Activated CD4-positive, alpha-beta T cell treated with anti-CD3 and anti-CD28 coated beads for 24 hours (primary cell): ENCODE results near the gene RAB27B.
"Not testable (repeated sequence)": the region's sequence is repeated elsewhere in the genome, so short reads cannot be mapped to it uniquely, and the experiment has no call there.

Experiments used
- DNase-seq, 2 donors: peaks; one replicate each; pipeline ENCODE4 v3.0.0-alpha.2; 2020; ENCODE audit warnings: low read depth in 2 of 2

The RAB27B gene, protein sequence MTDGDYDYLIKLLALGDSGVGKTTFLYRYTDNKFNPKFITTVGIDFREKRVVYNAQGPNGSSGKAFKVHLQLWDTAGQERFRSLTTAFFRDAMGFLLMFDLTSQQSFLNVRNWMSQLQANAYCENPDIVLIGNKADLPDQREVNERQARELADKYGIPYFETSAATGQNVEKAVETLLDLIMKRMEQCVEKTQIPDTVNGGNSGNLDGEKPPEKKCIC

DNA sequence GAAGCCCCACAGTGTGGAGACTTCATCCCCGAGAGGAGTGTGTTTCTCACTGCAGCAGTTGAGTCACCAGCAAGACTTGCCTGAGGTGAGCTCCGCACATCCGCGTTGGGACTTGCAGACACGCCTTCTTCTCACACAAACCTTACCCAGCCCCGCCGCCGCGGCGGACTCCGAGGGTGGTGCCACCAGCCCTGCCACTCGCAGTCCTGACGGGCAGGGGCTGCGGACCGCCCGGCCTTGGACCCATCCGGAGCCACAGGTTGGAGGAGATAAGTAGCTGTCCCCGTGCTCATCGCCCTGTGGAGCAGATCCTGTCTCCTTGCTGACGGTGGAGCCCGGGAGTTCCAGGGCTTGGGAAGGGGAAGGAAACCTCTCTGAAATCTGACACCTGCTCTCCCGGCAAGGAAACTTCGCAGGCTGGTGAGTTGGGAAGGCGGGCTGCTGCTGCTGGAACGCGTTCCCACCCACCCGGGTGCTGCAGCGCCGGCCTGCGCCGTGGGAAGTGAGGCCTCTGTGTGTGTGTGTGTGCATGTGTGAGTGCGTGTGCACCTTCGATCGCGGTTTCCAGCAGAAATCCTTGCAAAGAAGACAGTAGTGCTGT, at the start of gene RAB27B:
Gene RAB27B (plus strand): TSS at position 197 of the 601 bp plus-strand sequence. CDS start 49,109 bp downstream, outside the sequence.
- peak; percentile 54 for DNase-seq

DNA sequence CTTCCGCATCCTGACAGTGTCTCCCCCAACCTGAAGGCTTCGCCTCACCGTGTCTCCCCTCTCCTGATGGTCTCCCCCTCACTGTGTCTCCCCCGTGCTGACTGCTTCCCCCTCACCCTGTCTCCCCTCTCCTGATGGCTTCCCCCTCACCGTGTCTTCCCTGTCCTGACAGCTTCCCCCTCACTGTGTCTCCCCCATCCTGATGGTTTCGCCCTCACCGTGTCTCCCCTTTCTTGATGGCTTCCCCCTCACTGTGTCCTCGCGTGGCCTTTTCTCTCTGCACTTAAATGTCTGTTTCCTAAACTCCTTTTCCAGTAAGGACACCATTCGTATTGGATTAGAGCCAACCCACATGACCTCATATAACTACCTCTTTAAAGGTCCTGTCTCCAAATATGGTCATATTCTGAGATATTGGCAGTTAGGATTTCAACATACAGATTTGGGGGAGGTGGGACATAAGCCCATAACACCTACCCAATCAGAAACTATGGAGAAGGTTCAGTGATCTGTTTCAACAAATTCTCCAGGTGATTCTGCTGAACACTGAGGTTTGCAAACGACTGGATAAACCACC, 47.9 kb upstream of the RAB27B start:
- no peak for DNase-seq

DNA sequence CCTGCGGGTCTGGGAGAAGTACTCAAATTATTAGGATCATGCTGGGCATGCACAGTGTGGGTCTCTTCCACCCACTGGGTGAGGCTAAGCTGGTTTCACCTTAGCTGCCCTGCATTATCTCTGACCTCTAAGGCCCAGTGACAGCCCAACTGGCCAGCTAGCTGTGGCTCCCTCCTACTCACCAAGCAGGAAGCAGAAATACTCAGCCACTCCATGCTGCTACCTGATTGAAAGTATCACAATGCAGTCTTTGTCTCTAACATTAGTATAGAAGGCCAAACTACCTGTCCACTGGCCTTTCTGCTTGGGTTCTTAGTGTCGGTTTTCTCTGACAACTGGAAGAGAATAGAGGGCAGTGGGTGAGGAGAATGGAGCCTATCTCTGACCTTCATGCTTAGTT, 47.3 kb upstream of the RAB27B start:
- DNase-seq: no peak

DNA sequence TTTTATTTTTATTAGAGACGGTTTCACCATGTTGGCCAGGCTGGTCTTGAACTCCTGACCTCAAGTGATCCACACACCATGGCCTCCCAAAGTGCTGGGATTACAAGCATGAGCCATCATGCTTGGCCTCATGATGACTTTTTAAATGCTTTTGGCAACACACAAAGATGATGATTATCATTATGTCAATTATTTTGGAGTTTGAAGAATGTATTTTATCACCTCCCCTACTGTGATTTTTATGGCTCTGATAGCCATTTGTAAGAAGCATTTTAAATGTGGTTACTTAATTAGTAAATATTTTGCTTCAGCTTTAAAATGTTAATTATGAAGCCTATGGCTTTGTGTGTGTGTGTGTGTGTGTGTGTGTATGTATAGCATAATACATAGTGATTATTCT, 45.1 kb upstream of the RAB27B start:
- DNase-seq: no peak

DNA sequence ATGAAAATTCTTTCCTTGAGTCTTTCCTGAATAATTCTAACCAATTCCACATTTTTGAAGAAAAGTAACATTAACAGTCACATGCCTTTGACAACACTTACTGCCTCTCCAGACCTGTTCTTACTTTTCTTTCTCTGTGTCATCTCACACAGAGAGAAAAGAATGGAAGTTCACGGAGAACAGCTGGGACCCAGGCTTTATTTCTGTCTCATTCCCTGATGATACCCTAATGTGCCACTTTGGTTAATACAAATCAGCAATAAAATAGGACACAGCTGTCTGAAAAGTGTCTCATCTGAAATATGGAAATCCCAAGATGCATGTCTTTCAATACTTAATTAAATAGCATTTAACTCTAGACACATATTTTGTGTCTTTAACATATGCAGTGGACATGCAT, 42.1 kb upstream of the RAB27B start:
- DNase-seq: no peak

DNA sequence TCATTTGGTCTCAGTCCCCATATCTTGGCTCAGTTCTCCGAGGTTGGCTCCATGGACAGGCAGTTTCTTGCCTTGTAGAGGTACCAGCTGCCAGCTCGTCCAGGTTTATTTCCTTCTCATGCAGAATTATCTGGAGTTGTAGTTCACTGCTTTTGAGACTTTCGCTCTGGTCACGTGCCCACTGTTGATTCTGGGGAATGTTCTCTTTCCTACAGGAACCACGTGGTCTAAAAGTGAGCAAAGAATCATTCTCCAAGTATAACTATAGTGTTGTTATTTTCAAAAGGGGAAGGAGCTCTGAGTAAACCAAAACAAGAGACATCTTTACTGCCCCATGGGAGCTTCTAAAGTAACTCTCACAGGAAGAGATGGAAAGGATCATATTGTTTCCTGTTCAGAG, 41.2 kb upstream of the RAB27B start:
- no peak for DNase-seq

DNA sequence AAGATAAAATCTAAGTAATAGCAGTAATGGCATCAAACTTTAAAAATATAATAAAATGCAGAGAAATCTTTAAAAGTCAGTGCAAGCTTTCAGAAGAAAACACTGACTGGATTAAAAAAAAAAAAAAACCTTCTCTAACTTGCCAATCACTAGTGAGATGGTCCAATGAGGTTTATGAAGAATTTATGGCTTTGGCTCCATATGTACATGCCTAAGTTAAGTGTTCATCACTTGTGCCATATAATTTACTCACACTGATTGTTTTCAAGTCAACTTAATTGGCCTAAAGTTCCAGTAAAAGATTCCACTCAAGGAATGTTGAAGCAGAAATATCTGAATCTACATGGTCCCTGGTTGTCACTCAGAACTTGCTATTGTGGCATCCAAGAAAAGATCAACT, 40.7 kb upstream of the RAB27B start:
- DNase-seq: no peak

DNA sequence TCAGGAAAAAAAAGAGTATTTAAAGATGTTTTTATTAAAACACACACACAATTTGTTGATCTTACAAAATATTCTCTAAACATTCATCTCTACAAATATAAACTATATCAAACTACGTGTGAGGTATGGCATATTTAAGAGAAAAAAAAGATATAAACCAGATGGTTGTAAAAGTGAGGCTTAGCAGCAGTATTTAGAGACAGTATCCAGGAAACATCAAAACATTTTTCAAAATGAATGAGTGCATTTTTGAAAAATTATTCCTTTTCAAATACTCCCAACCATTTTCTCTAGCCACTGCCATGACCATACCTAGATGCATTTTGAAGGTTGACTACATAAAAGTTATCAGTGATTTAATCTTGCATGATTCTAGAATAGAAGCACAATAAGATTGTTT, 38.2 kb upstream of the RAB27B start:
- no peak for DNase-seq

DNA sequence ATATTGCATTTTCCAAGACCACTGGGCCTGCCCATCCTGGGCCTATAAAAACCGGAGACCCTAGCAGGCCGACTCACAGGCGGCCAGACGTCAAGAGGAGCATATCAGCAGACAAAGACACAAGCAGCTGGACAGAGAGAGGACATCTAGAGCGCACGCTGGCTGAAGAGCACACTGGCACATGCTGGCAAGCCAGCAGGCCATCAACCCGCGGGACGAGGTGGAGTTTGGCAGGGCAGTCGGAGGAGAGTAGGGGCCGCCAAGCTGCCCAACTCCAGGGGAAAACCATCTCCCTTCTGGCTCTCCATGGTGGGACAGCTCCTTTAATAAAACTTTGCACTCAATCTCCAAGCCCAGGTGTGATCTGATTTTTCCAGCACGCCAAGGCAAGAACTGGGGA, 36.6 kb upstream of the RAB27B start:
- no peak for DNase-seq

DNA sequence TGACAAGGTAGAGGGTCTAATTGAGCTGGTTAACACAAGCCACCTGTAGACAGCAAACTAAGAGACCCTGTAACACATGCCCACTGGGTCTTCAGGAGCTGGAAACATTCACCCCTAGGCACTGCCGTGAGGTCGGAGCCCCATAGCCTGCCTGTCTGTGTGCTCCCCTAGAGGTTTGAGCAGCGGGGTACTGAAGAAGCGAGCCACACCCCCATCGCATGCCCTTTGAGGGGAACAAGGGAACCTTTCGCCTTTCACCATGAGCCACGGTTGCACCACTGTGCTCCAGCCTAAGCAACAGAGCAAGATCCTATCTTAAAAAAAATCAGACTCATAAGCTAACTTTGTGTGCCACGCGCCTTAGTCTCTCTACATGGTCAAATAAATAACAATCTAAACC, 36.2 kb upstream of the RAB27B start:
- no peak for DNase-seq

DNA sequence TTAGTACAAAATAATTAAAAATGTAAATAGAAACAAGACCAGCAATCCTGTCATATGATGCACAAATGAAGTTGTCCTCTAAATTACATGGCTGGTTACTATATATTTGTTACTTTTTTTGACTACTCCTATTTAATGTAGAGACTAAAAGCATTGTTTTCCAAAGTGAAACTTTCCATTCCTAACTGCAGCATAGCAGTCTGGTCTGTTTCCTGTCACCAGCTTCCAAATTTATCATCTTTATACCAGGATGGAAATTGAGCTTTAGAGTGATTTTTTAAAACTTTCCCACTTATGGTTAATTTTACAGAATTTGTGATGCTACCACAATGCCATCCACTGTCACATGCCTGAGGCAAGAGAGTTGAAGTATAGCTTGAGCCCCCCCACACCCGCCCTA, 33.5 kb upstream of the RAB27B start:
- DNase-seq: no peak

DNA sequence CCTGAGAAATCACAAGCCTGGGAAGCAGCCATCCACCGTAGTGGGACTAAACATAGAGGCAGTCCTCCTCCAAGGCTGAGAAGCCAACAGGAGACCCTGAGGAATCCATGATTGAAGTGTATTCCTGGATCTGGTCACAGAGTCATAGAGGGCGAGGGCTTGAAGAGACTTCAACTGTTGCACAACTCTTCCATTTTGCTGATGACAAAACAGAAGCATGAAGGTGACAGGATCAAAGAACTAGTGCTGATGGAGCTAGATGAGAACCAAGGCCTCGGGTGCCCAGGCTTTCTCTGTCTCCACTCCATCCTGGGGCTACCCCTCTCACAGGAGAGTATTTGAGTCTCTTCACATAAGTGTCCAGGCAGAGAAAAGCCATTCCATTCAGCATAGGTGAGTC, 30.1 kb upstream of the RAB27B start:
- DNase-seq: no peak

DNA sequence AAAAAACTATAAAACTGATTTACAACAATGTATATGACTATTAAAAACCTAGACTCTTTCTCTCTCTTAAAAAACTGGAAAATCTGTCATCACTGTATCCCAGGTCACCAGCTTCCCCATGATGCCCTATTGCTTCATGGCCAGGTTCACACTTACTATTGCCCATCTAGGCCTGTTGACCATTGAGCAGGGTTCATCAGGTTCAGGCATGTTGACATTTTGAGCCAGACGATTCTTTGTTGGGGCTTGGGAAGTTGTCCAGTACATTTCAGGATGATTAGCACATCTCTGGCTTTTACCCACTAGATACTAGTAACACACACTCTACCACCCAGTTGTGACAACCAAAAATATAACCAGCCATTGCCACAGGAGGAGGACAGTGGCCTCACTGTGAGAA, 26.9 kb upstream of the RAB27B start:
- no peak for DNase-seq

DNA sequence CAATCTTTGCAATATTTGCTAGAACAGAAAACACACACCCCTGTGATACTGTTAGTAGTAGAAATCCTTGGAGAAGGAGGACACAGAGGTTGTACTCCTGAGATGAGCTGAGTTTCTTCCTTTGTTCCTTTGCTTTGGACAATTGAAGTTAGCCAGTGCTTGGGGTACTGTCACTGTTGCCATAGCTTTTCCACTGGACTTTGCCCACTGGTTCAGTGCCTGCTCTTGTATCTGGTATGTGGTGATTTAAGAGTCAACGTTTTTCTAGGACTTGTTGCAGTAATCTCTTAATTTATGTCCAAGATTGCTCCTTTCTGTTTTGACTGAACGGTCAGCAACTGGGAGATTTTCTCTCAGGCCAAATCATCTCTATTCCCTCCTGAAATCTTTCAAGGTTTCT, 26.1 kb upstream of the RAB27B start:
- no peak for DNase-seq

DNA sequence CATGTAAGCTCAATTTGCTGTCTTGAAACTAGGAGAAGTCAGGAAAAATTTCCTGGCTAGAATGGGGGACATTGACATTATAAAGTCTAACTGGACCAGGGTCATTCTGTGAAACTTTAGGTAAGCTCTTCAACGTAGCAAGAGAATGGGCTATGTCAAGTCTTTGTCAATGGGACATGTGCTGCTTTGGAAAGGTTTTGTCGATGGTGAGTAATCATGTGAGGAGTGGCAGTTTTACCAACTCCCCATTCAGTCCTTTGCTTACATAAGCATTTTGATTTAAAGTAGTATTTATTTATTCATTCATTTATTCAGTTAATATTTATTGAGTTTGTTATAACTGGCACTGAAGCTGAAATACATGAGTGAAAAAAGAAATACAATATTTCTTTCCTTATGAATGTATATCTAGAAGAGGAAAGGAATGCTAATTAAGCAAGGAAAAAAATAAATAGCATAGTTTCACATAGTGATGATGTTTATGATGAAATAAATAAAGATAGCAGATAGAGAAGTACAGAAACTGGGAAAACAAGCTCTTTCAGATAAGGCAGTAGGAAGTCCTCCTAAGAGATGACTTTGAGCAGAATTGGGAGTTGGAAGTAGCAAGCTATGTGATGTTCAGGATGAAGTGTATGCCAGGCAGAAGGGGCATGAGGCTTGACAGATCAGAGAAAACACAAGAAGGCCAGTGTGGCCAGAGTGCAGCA, 25.4 kb upstream of the RAB27B start:
- DNase-seq: no peak

DNA sequence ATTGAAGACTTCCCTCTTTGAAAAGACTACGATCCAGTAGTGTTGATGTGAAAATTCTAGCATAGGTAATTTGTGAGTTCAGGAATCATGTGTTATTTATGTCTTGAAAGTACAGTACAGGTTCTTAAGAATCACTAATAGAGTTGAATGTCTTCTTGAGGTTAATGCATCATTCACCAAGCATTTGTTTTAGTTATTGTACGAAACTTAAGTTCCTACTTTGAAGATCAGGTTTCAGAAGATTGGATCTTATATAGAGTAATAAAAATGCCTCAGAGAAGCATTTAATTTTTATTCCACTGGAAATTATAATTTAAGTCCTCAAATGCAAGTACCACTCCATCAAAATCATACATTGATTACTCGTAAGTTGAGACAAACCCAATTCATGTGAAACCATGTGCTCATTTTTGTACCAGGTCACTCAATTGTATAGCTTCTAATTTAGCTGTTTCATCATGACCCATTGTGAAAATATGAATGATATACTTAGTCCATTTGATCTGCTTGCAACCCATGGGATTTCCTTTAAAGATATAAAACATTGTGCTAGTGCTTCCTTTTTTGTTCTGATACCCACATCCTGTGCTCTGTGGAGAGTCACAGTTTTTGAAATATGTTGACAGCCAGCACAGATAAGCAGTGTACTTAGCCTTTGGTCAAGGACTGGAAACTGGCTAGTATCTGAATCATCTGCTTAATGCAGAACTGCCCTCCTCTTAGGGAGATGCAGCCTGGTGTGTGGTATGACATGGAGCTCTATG, 22.5 kb upstream of the RAB27B start:
- no peak for DNase-seq

DNA sequence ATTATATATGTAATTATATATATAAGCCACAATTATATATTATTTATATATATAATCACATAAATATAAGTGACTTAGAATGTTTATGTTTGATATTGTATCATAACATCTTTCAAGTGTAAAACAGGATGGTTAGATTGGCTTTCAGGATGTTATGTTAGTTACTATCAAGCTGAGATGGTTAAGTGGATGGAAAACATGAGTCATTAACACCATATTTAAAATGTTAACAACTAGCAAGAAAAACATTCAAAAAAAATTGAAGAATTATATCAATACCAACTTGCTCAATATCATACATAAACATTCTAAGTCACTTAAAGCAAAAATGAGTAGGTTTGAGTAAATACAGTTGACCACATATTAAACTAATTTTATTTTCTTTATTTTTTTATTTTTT, 21.8 kb upstream of the RAB27B start:
- no peak for DNase-seq

DNA sequence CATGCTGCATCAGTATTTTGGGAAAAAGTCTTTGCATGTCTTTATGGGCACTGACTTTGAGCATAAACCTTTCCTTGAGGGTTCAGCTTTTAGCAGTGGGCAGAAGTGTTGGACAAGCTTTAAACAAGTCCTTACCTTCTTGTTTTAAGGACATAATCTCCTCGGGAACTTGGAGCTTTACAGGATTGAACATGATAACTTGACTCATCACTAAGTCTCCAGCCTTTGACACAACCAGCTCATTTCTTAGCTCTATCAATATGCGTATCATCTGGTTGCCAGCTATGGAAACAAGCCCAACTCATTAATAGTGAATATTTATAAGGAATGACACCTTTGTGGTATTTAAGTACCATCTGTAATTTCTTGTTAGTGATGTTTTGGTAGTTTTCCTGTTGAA, 21.0 kb upstream of the RAB27B start:
- no peak for DNase-seq

DNA sequence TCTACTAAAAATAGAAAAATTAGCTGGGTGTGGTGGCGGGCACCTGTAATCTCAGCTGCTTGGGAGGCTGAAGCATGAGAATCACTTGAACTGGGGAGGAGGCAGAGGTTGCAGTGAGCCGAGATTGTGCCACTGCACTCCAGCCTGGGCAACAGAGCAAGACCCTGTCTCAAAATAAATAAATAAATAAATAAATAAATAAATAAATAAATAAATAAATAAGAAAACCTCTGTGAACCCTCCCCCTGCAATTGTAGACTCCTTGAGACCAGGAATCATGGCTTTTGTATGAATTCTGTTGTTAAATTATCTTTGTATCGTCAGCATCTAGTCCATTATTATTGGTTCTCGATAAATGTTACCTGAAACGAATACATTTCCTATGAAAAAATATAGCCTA, 17.6 kb upstream of the RAB27B start:
- DNase-seq: not testable (repeated sequence)

DNA sequence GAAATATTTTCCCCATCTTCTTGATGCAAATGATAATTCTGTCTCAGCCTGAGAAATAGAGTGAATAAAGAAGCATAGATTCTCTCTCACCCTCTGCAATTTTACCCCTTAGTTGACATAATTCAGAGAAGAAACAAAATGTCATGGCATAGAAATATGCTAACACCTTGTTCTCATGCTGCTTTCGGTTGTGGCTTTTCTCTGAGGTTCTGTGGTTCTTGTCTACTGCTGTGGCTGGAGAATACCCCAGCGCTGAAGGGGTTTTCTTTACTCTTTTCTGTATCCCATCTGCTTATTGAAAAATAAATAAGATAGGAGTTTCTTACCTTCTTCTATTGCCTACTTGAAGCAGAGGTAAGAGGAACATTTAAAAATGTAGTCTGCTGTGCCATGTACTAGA, 15.4 kb upstream of the RAB27B start:
- no peak for DNase-seq

DNA sequence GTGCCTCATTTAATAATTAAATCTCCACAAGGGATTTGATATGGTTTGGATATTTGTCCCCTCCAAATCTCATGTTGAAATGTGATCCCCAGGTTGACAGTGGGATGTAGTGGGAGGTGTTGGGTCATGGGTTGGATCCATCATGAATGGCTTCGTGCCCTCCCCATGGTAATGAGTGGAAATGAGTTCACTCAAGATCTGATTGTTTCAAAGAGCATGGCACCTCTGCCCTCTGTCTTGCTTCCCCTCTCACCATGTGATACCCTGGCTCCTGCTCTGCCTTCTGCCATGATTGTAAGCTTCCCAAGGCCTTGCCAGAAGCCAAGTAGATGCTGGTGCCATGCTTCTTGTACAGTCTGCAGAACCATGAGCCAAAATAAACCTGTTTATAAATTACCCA, 15.0 kb upstream of the RAB27B start:
- no peak for DNase-seq

DNA sequence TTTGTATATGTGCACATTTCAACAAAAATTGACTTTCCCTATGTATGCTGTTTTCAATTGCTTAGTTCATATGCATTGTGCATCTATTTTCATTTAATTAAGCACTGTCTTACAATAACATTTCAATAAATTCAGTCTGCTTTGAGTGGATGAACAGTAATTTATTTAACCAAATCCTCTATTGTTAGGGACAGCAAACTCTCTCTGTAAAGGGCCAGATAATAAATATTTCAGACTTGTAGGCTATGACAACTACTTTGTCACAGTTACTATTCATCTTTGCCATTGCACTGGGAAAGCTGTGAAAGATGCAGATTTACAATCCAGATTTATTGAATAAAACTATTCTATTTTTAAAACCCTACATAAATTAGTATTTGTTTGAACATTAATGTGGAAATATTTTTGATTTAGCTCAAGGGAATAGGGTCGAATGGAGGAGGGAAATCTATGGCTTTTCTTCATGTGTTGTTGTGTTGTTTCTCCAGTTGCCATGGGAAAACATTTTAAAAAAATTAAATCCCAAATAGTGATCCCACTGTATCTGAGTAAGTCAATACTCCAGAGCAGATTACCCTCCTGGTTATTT, 14.2 kb upstream of the RAB27B start:
- DNase-seq: no peak
